ENCODE measurements around the gene NUP214. TPM values are rescaled to one million over a fixed set of nuclear protein-coding genes. Genes with fewer than 3 reads are reported as not detected.
"Not testable (repeated sequence)": the region's sequence is repeated elsewhere in the genome, so short reads cannot be mapped to it uniquely, and the experiment has no call there.

Gene NUP214
- total RNA-seq, 1 experiment from 2014 or later = 52.3 TPM

GRCh38 chr9:131240047-131240921 is 114.9 kb downstream of the NUP214 start:
- Mint-ChIP-seq H3K27ac (ENCODE audit: unreplicated experiment) (no peak overlapping the region), H3K9me3 (ENCODE audit: unreplicated experiment) (peaks cover 4% of the 10 kb centered on the region), H3K4me3 (ENCODE audit: unreplicated experiment) (no peak overlapping the region), H3K27me3 (ENCODE audit: insufficient read depth, unreplicated experiment) (no peaks in the 10 kb centered on the region), H3K4me1 (ENCODE audit: low read depth, unreplicated experiment) (no peaks in the 10 kb centered on the region), H3K36me3 (ENCODE audit: insufficient read depth, unreplicated experiment) (peaks cover 11% of the 10 kb centered on the region)
- ChIA-PET CTCF (no interaction called here), POLR2A (no interaction called here)
- no TSS peak for BruUV-seq (replicated peaks)
- Histone ChIP-seq H3K4me1 (no peaks in the 10 kb centered on the region), H3K36me3 (ENCODE audit: control insufficient read depth, insufficient read depth, low read length) (no peaks in the 10 kb centered on the region), H3K4me3 (ENCODE audit: low read depth, low read length) (no peak overlapping the region), H3K9me3 (peaks cover 5% of the 10 kb centered on the region; the same call in 1 of the 2 replicates), H3K27me3 (replicated peaks; ENCODE audit: control insufficient read depth, insufficient read depth, low read length) (no peaks in the 10 kb centered on the region)
- no peak for DNase-seq
- no peak for TF ChIP-seq CTCF (IDR thresholded peaks at IDR 0.05; ENCODE audit: insufficient read depth in 1 of 2, low read depth in 1 of 2, low read length in 1 of 2, severe bottlenecking in 1 of 2, unreplicated experiment in 1 of 2)
- intact Hi-C loops (cut with micrococcal nuclease; ENCODE audit: unreplicated experiment) = no loop called here

GRCh38 chr9:131244331-131244730 is 118.9 kb downstream of the NUP214 start:
- H3K27me3 ChIP-seq (replicated peaks; ENCODE audit: control insufficient read depth, insufficient read depth, low read length); H3K36me3 ChIP-seq (ENCODE audit: control insufficient read depth, insufficient read depth, low read length); H3K4me3 ChIP-seq (ENCODE audit: low read depth, low read length); DNase-seq; H3K27me3 Mint-ChIP-seq (ENCODE audit: insufficient read depth, unreplicated experiment); H3K27ac Mint-ChIP-seq (ENCODE audit: unreplicated experiment); H3K4me1 ChIP-seq; CTCF ChIA-PET; H3K36me3 Mint-ChIP-seq (ENCODE audit: insufficient read depth, unreplicated experiment); BruUV-seq (replicated peaks); POLR2A ChIA-PET; H3K9me3 Mint-ChIP-seq (ENCODE audit: unreplicated experiment); H3K4me3 Mint-ChIP-seq (ENCODE audit: unreplicated experiment); H3K4me1 Mint-ChIP-seq (ENCODE audit: low read depth, unreplicated experiment); H3K9me3 ChIP-seq; intact Hi-C loops (cut with micrococcal nuclease; ENCODE audit: unreplicated experiment): not testable (repeated sequence)

GRCh38 chr9:131246618-131247017 is 121.2 kb downstream of the NUP214 start:
- Mint-ChIP-seq H3K4me1 (ENCODE audit: low read depth, unreplicated experiment) (no peaks in the 10 kb centered on the region), H3K4me3 (ENCODE audit: unreplicated experiment) (no peak overlapping the region), H3K27ac (ENCODE audit: unreplicated experiment) (no peak overlapping the region), H3K27me3 (ENCODE audit: insufficient read depth, unreplicated experiment) (peaks cover 3% of the 10 kb centered on the region), H3K9me3 (ENCODE audit: unreplicated experiment) (peaks cover 10% of the 10 kb centered on the region), H3K36me3 (ENCODE audit: insufficient read depth, unreplicated experiment) (no peaks in the 10 kb centered on the region)
- POLR2A ChIA-PET = no interaction called here
- no peak for DNase-seq
- no TSS peak for BruUV-seq (replicated peaks)
- no peaks in the 10 kb centered on the region for H3K27me3 ChIP-seq (replicated peaks; ENCODE audit: control insufficient read depth, insufficient read depth, low read length)
- H3K4me3 ChIP-seq (ENCODE audit: low read depth, low read length) = no peak overlapping the region
- H3K4me1 ChIP-seq = no peaks in the 10 kb centered on the region
- CTCF ChIA-PET = no interaction called here
- TF ChIP-seq CTCF (IDR thresholded peaks at IDR 0.05; ENCODE audit: insufficient read depth in 1 of 2, low read depth in 1 of 2, low read length in 1 of 2, severe bottlenecking in 1 of 2, unreplicated experiment in 1 of 2) = no peak
- H3K36me3 ChIP-seq (ENCODE audit: control insufficient read depth, insufficient read depth, low read length) = no peaks in the 10 kb centered on the region
- intact Hi-C loops (cut with micrococcal nuclease; ENCODE audit: unreplicated experiment) = no loop called here
- peaks cover 5% of the 10 kb centered on the region; the same call in 1 of the 2 replicates for H3K9me3 ChIP-seq
